ENCODE data around the gene IFNGR2.

- TF ChIP-seq CTCF (IDR thresholded peaks at IDR 0.05), result no peak
- no peak for TF ChIP-seq EZH2 (IDR thresholded peaks at IDR 0.05; ENCODE audit: borderline replicate concordance, insufficient read depth, low read depth, low read length, poor library complexity, severe bottlenecking)
These were observed 31.7 kb downstream of the IFNGR2 start for GRCh38 chr21:33434770-33435360.

Data from B cell (primary cell).